Measurements from ENCODE around the gene STEAP1B. TPM values are rescaled to one million over a fixed set of nuclear protein-coding genes. Genes with fewer than 3 reads are reported as not detected.
A peak's percentile ranks its signal among the peaks of the same experiment; 100 is the strongest.
"Not testable (repeated sequence)": the region's sequence is repeated elsewhere in the genome, so short reads cannot be mapped to it uniquely, and the experiment has no call there.

Gene STEAP1B
- total RNA-seq, 1 experiment from 2014 or later, result 3.1 TPM

GRCh38 chr7:22499044-22499443, 944 bp downstream of the STEAP1B start:
- no peak for DNase-seq (ENCODE audit: low read depth)

GRCh38 chr7:22496912-22497311, 3.1 kb downstream of the STEAP1B start:
- DNase-seq (ENCODE audit: low read depth), result peak; percentile 38

GRCh38 chr7:22496296-22496888, 3.6 kb downstream of the STEAP1B start:
- not testable (repeated sequence) for DNase-seq (ENCODE audit: low read depth)

GRCh38 chr7:22493160-22493925, 6.6 kb downstream of the STEAP1B start:
- DNase-seq (ENCODE audit: low read depth), result not testable (repeated sequence)

GRCh38 chr7:22488643-22489462, 11.1 kb downstream of the STEAP1B start:
- DNase-seq (ENCODE audit: low read depth), result peak; percentile 68

GRCh38 chr7:22487978-22488642, 11.9 kb downstream of the STEAP1B start:
- no peak for DNase-seq (ENCODE audit: low read depth)

GRCh38 chr7:22486597-22486996, 13.4 kb downstream of the STEAP1B start:
- no peak for DNase-seq (ENCODE audit: low read depth)

GRCh38 chr7:22485189-22485588, 14.8 kb downstream of the STEAP1B start:
- DNase-seq (ENCODE audit: low read depth), result peak; percentile 35

GRCh38 chr7:22482503-22482902, 17.5 kb downstream of the STEAP1B start:
- DNase-seq (ENCODE audit: low read depth), result peak; percentile 49

GRCh38 chr7:22481726-22482125, 18.3 kb downstream of the STEAP1B start:
- peak; percentile 59 for DNase-seq (ENCODE audit: low read depth)

GRCh38 chr7:22480523-22481075, 19.4 kb downstream of the STEAP1B start:
- DNase-seq (ENCODE audit: low read depth), result no peak

- DNase-seq (ENCODE audit: low read depth), result no peak
These were observed 22.0 kb downstream of the STEAP1B start for GRCh38 chr7:22477876-22478450.

- no peak for DNase-seq (ENCODE audit: low read depth)
These were observed 22.7 kb downstream of the STEAP1B start for GRCh38 chr7:22477262-22477661.

- no peak for DNase-seq (ENCODE audit: low read depth)
These were observed 23.2 kb downstream of the STEAP1B start for GRCh38 chr7:22476824-22477223.

- no peak for DNase-seq (ENCODE audit: low read depth)
These were observed 25.3 kb downstream of the STEAP1B start for GRCh38 chr7:22474645-22475044.

GRCh38 chr7:22470981-22471380, 29.0 kb downstream of the STEAP1B start:
- no peak for DNase-seq (ENCODE audit: low read depth)

GRCh38 chr7:22469371-22470143, 30.4 kb downstream of the STEAP1B start:
- DNase-seq (ENCODE audit: low read depth), result no peak

- no peak for DNase-seq (ENCODE audit: low read depth)
These were observed 31.4 kb downstream of the STEAP1B start for GRCh38 chr7:22468609-22469008.

- DNase-seq (ENCODE audit: low read depth), result no peak
These were observed 35.7 kb downstream of the STEAP1B start for GRCh38 chr7:22464299-22464698.

GRCh38 chr7:22460363-22460988, 39.5 kb downstream of the STEAP1B start:
- DNase-seq (ENCODE audit: low read depth), result no peak
